H9 (cell line): Measurements from ENCODE around the gene DUOXA1. TPM values are rescaled to one million over a fixed set of nuclear protein-coding genes. Genes with fewer than 3 reads are reported as not detected.

ENCODE experiments used
- DNase-seq: peaks from one replicate; pipeline ENCODE4 v3.0.0-alpha.2; 2017
- H2AFZ ChIP-seq: one replicate; pipeline ENCODE4 v1.6.1; 2013; ENCODE audit warnings: mild to moderate bottlenecking, low read length, control low read depth, moderate library complexity
- H2AK5ac ChIP-seq: 2 replicates; pipeline ENCODE4 v1.6.1; 2013; ENCODE audit warnings: low read length, control low read depth, mixed read lengths; ENCODE audit not compliant: insufficient read length
- H2BK120ac ChIP-seq: one replicate; pipeline ENCODE4 v1.6.1; 2013; ENCODE audit warnings: low read depth, mild to moderate bottlenecking, low read length, control low read depth, inconsistent platforms; ENCODE audit not compliant: poor library complexity, severe bottlenecking
- H2BK12ac ChIP-seq: 2 replicates; pipeline ENCODE4 v1.6.1; 2013; ENCODE audit warnings: low read length, control low read depth, mixed read lengths, low read depth; ENCODE audit not compliant: insufficient read length
- H2BK15ac ChIP-seq: 2 replicates; pipeline ENCODE4 v1.6.1; 2013; ENCODE audit warnings: low read depth, low read length, control low read depth
- H2BK20ac ChIP-seq: one replicate; pipeline ENCODE4 v1.6.1; 2013; ENCODE audit warnings: low read depth, mild to moderate bottlenecking, low read length, control low read depth, inconsistent platforms; ENCODE audit not compliant: poor library complexity, severe bottlenecking
- H2BK5ac ChIP-seq: 2 replicates; pipeline ENCODE4 v1.6.1; 2013; ENCODE audit warnings: low read length, control low read depth, mixed read lengths; ENCODE audit not compliant: insufficient read length
- H3K14ac ChIP-seq: 2 replicates; pipeline ENCODE4 v1.6.1; 2013; ENCODE audit warnings: low read length, control low read depth; ENCODE audit not compliant: insufficient read depth
- H3K18ac ChIP-seq: 2 replicates; pipeline ENCODE4 v1.6.1; 2013; ENCODE audit warnings: low read depth, mild to moderate bottlenecking, mixed read lengths, low read length, control low read depth; ENCODE audit not compliant: insufficient read length
- H3K23ac ChIP-seq: 2 replicates; pipeline ENCODE4 v1.6.1; 2013; ENCODE audit warnings: low read length, control low read depth, mixed read lengths, low read depth; ENCODE audit not compliant: insufficient read length
- H3K23me2 ChIP-seq: 2 replicates; pipeline ENCODE4 v1.6.1; 2013; ENCODE audit warnings: low read depth, mild to moderate bottlenecking, mixed read lengths, low read length, control low read depth; ENCODE audit not compliant: insufficient read length, poor library complexity, severe bottlenecking
- H3K27ac ChIP-seq: 2 replicates; pipeline ENCODE4 v1.5.1; 2013; ENCODE audit warnings: low read length, control low read depth, mixed read lengths, low read depth; ENCODE audit not compliant: insufficient read length
- H3K27me3 ChIP-seq: 2 replicates; pipeline ENCODE4 v1.6.1; 2013; ENCODE audit warnings: low read length, control low read depth, inconsistent platforms; ENCODE audit not compliant: insufficient read depth
- H3K4ac ChIP-seq: 2 replicates; pipeline ENCODE4 v1.6.1; 2013; ENCODE audit warnings: low read depth, mild to moderate bottlenecking, control low read depth, inconsistent platforms, low read length, moderate library complexity
- H3K4me1 ChIP-seq: 2 replicates; pipeline ENCODE4 v1.6.1; 2013; ENCODE audit warnings: low read length, control low read depth, inconsistent platforms; ENCODE audit not compliant: insufficient read depth
- H3K4me2 ChIP-seq: 2 replicates; pipeline ENCODE4 v1.6.1; 2013; ENCODE audit warnings: low read length, control low read depth, mixed read lengths; ENCODE audit not compliant: insufficient read length, insufficient read depth
- H3K56ac ChIP-seq: 2 replicates; pipeline ENCODE4 v1.6.1; 2013; ENCODE audit warnings: low read depth, mild to moderate bottlenecking, mixed read lengths, low read length, control low read depth; ENCODE audit not compliant: insufficient read length
- H3K79me1 ChIP-seq: 2 replicates; pipeline ENCODE4 v1.6.1; 2013; ENCODE audit warnings: low read depth, mild to moderate bottlenecking, moderate library complexity, low read length, control low read depth, inconsistent platforms; ENCODE audit not compliant: insufficient read depth, poor library complexity, severe bottlenecking
- H3K79me2 ChIP-seq: 2 replicates; pipeline ENCODE4 v1.6.1; 2013; ENCODE audit warnings: low read length, control low read depth, inconsistent platforms; ENCODE audit not compliant: insufficient read depth
- H3K9ac ChIP-seq: 2 replicates; pipeline ENCODE4 v1.6.1; 2013; ENCODE audit warnings: low read length, control low read depth, mixed read lengths; ENCODE audit not compliant: insufficient read length; ENCODE audit errors: extremely low read depth
- H3K9me3 ChIP-seq: one replicate; pipeline ENCODE4 v1.6.1; 2013; ENCODE audit warnings: low read depth, low read length, inconsistent platforms; ENCODE audit not compliant: control insufficient read depth
- H3T11ph ChIP-seq: one replicate; pipeline ENCODE4 v1.6.1; 2013; ENCODE audit warnings: mild to moderate bottlenecking, low read length, control low read depth, inconsistent platforms
- H4K20me1 ChIP-seq: one replicate; pipeline ENCODE4 v1.6.1; 2013; ENCODE audit not compliant: control insufficient read depth, insufficient read length, insufficient read depth
- H4K5ac ChIP-seq: 2 replicates; pipeline ENCODE4 v1.6.1; 2013; ENCODE audit warnings: low read depth, mild to moderate bottlenecking, mixed read lengths, low read length, control low read depth; ENCODE audit not compliant: insufficient read length
- H4K8ac ChIP-seq: replicated peaks from 2 replicates; pipeline ENCODE4 v1.6.1; 2013; ENCODE audit warnings: low read length, control low read depth, mixed read lengths, low read depth; ENCODE audit not compliant: insufficient read length
- H4K91ac ChIP-seq: 2 replicates; pipeline ENCODE4 v1.6.1; 2013; ENCODE audit warnings: low read depth, mild to moderate bottlenecking, moderate library complexity, mixed read lengths, low read length, control low read depth; ENCODE audit not compliant: insufficient read length
- H3K27ac Mint-ChIP-seq, 3 experiments: 2 replicates in 2 of 3; 3 replicates in 1 of 3; pipeline ENCODE4 v1.8.0; 2020 to 2021; ENCODE audit warnings: mixed read lengths in 3 of 3, mild to moderate bottlenecking in 1 of 3, moderate library complexity in 1 of 3
- H3K27me3 Mint-ChIP-seq: 2 replicates; pipeline ENCODE4 v1.8.0; 2021; ENCODE audit warnings: low read depth, mild to moderate bottlenecking, moderate library complexity, mixed read lengths
- H3K36me3 Mint-ChIP-seq, 3 experiments: 2 replicates in 2 of 3; 3 replicates in 1 of 3; pipeline ENCODE4 v1.8.0; 2020 to 2021; ENCODE audit warnings: low read depth in 3 of 3, mixed read lengths in 3 of 3; ENCODE audit not compliant: insufficient read depth in 1 of 3
- H3K4me1 Mint-ChIP-seq, 2 experiments: 2 replicates each; pipeline ENCODE4 v1.8.0; 2020; ENCODE audit warnings: mixed read lengths in 2 of 2
- H3K4me3 Mint-ChIP-seq, 2 experiments: 2 replicates in 1 of 2; 3 replicates in 1 of 2; pipeline ENCODE4 v1.8.0; 2020 to 2021; ENCODE audit warnings: mild to moderate bottlenecking in 2 of 2, mixed read lengths in 2 of 2, moderate library complexity in 1 of 2
- H3K9me3 Mint-ChIP-seq, 2 experiments: 2 replicates in 1 of 2; 3 replicates in 1 of 2; pipeline ENCODE4 v1.8.0; 2020; ENCODE audit warnings: mild to moderate bottlenecking in 2 of 2, mixed read lengths in 2 of 2, moderate library complexity in 1 of 2
- CTCF ChIP-seq: fragments of 200-600 bp; sonication (generic); conservative IDR thresholded peaks from 3 replicates; pipeline ENCODE4 v1.8.0; 2021; ENCODE audit warnings: antibody characterized with exemption, mild to moderate bottlenecking
- WGBS: extraction: QIAGEN DNeasy Blood & Tissue Kit; methylation state at CpG from one replicate; pipeline ENCODE4 v1.1.7; 2013; ENCODE audit warnings: missing lambda C conversion rate, low lambda C conversion rate, mixed read lengths; ENCODE audit not compliant: insufficient read length; ENCODE audit errors: extremely low coverage; 5-methylcytosine and 5-hydroxymethylcytosine counted together
- total RNA-seq: library from RNA; stranded (reverse); gene quantifications from 2 replicates; pipeline ENCODE4 v1.2.1, GENCODE V29; 2021

DUOXA1 gene
- total RNA-seq, 1 experiment from 2014 or later = 1.2 TPM

DNA sequence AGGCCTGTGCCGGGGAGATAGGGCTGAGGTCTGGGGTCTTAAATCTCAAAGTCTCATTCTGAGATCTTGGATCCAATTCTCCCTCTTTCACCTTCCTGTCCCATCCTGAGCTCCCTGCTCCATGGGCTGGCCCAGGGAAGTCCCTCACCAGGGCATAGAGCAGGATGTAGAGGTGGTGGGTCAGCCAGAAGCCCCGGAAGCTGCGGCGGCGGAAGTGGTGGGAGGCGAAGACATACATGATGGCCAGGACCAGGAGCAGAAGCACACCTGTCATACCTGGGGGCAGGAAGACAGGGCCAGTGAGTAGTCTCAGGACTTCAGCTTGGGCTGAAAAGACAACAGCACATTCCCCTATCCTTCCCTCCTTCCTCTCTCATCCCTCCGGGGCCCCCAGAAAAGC lies 32.2 kb downstream of the DUOXA1 start:
- Histone ChIP-seq H3K14ac (no peak overlapping the region; the same call in 1 of the 2 replicates), H3T11ph (no peak overlapping the region), H4K20me1 (no peaks in the 10 kb centered on the region), H3K18ac (no peak overlapping the region), H3K23ac (no peak overlapping the region), H4K91ac (no peak overlapping the region), H3K4me2 (no peak overlapping the region), H3K79me2 (no peaks in the 10 kb centered on the region), H2BK15ac (no peak overlapping the region), H2BK12ac (no peak overlapping the region), H4K5ac (no peak overlapping the region), H2BK120ac (no peak overlapping the region), H3K27me3 (no peaks in the 10 kb centered on the region), H3K4me1 (peaks cover 6% of the 10 kb centered on the region; the same call in 1 of the 2 replicates), H3K9me3 (no peaks in the 10 kb centered on the region), H3K79me1 (no peaks in the 10 kb centered on the region), H3K9ac (no peak overlapping the region), H4K8ac (no peak overlapping the region), H2BK20ac (no peak overlapping the region), H3K27ac (no peak overlapping the region), H2BK5ac (no peak overlapping the region), H2AK5ac (no peak overlapping the region), H2AFZ (no peak overlapping the region), H3K23me2 (no peaks in the 10 kb centered on the region), H3K4ac (no peak overlapping the region), H3K56ac (no peak overlapping the region)
- WGBS = no CpG with 5 or more reads among the region's 7 CpGs
- Mint-ChIP-seq H3K4me1 (peaks cover 20 to 25% of the 10 kb centered on the region in 2 experiments), H3K4me3 (no peak overlapping the region), H3K36me3 (no peaks in the 10 kb centered on the region; a peak in 1 of 7 replicates), H3K9me3 (no peaks in the 10 kb centered on the region; a peak in 1 of 5 replicates), H3K27ac (no peak overlapping the region), H3K27me3 (peaks cover 33% of the 10 kb centered on the region)
- TF ChIP-seq CTCF = no peak
- DNase-seq = no peak
